HG03571 (cell line): ENCODE results near the gene SH3PXD2A.
"Not testable (repeated sequence)": the region's sequence is repeated elsewhere in the genome, so short reads cannot be mapped to it uniquely, and the experiment has no call there.

ENCODE experiments used
- ATAC-seq: cut with Tn5 transposase; IDR thresholded peaks from one replicate; pipeline ENCODE4 v1.9.1; 2021; ENCODE audit not compliant: unreplicated experiment

The SH3PXD2A gene

GRCh38 chr10:103814626-103815370, 40.6 kb downstream of the SH3PXD2A start:
- ATAC-seq = no peak

GRCh38 chr10:103814105-103814504, 41.3 kb downstream of the SH3PXD2A start:
- ATAC-seq = no peak

GRCh38 chr10:103813312-103813711, 42.1 kb downstream of the SH3PXD2A start:
- not testable (repeated sequence) for ATAC-seq

GRCh38 chr10:103812432-103812831, 42.9 kb downstream of the SH3PXD2A start:
- no peak for ATAC-seq

GRCh38 chr10:103812004-103812403, 43.4 kb downstream of the SH3PXD2A start:
- ATAC-seq = no peak

GRCh38 chr10:103811463-103811862, 43.9 kb downstream of the SH3PXD2A start:
- ATAC-seq = no peak

GRCh38 chr10:103808780-103809179, 46.6 kb downstream of the SH3PXD2A start:
- ATAC-seq = no peak

- no peak for ATAC-seq
Observed at GRCh38 chr10:103807996-103808395, 47.4 kb downstream of the SH3PXD2A start.

- ATAC-seq = no peak
Observed at GRCh38 chr10:103806395-103807187, 48.8 kb downstream of the SH3PXD2A start.

GRCh38 chr10:103805781-103806180, 49.6 kb downstream of the SH3PXD2A start:
- ATAC-seq = no peak

- no peak for ATAC-seq
Observed at GRCh38 chr10:103804871-103805270, 50.5 kb downstream of the SH3PXD2A start.

GRCh38 chr10:103803941-103804340, 51.4 kb downstream of the SH3PXD2A start:
- no peak for ATAC-seq

GRCh38 chr10:103802637-103803353, 52.6 kb downstream of the SH3PXD2A start:
- ATAC-seq = no peak

- ATAC-seq = no peak
Observed at GRCh38 chr10:103802081-103802480, 53.3 kb downstream of the SH3PXD2A start.

GRCh38 chr10:103800789-103801540, 54.4 kb downstream of the SH3PXD2A start:
- ATAC-seq = no peak

GRCh38 chr10:103800089-103800488, 55.3 kb downstream of the SH3PXD2A start:
- ATAC-seq = no peak

- no peak for ATAC-seq
Observed at GRCh38 chr10:103799341-103799740, 56.0 kb downstream of the SH3PXD2A start.

- no peak for ATAC-seq
Observed at GRCh38 chr10:103798511-103798910, 56.9 kb downstream of the SH3PXD2A start.

- no peak for ATAC-seq
Observed at GRCh38 chr10:103797857-103798256, 57.5 kb downstream of the SH3PXD2A start.

- ATAC-seq = no peak
Observed at GRCh38 chr10:103795634-103796270, 59.6 kb downstream of the SH3PXD2A start.
